Osteocyte (in vitro differentiated cells): ENCODE data around the gene CCDC63. TPM values are rescaled to one million over a fixed set of nuclear protein-coding genes. Genes with fewer than 3 reads are reported as not detected.

Experiments used
- DNase-seq: peaks from one replicate; pipeline ENCODE4 v3.0.0; 2021; ENCODE audit warnings: mixed read lengths; ENCODE audit not compliant: unreplicated experiment; ENCODE audit errors: extremely low spot score
- H3K27ac Mint-ChIP-seq: one replicate; pipeline ENCODE4 v1.8.0; 2021; ENCODE audit warnings: mild to moderate bottlenecking, mixed read lengths; ENCODE audit not compliant: unreplicated experiment
- H3K27me3 Mint-ChIP-seq: one replicate; pipeline ENCODE4 v1.8.0; 2021; ENCODE audit warnings: mixed read lengths; ENCODE audit not compliant: unreplicated experiment
- H3K36me3 Mint-ChIP-seq: one replicate; pipeline ENCODE4 v1.8.0; 2021; ENCODE audit warnings: mixed read lengths; ENCODE audit not compliant: unreplicated experiment
- H3K4me1 Mint-ChIP-seq: one replicate; pipeline ENCODE4 v1.8.0; 2021; ENCODE audit warnings: mixed read lengths; ENCODE audit not compliant: unreplicated experiment
- H3K4me3 Mint-ChIP-seq: one replicate; pipeline ENCODE4 v1.8.0; 2021; ENCODE audit warnings: mild to moderate bottlenecking, moderate library complexity, mixed read lengths; ENCODE audit not compliant: unreplicated experiment
- H3K9me3 Mint-ChIP-seq: one replicate; pipeline ENCODE4 v1.8.0; 2021; ENCODE audit warnings: mixed read lengths; ENCODE audit not compliant: unreplicated experiment
- total RNA-seq: library from RNA; stranded (reverse); gene quantifications from 2 replicates; pipeline ENCODE4 v1.2.1, GENCODE V29; 2021
- TF ChIP-seq, protein P1 (sequence below): fragments of 200-600 bp; sonication (generic); IDR thresholded peaks from 2 replicates; pipeline ENCODE4 v1.5.0; 2021; ENCODE audit warnings: antibody characterized with exemption, mild to moderate bottlenecking, moderate library complexity

The CCDC63 gene
- total RNA-seq, 1 donor from 2014 or later: not detected

DNA sequence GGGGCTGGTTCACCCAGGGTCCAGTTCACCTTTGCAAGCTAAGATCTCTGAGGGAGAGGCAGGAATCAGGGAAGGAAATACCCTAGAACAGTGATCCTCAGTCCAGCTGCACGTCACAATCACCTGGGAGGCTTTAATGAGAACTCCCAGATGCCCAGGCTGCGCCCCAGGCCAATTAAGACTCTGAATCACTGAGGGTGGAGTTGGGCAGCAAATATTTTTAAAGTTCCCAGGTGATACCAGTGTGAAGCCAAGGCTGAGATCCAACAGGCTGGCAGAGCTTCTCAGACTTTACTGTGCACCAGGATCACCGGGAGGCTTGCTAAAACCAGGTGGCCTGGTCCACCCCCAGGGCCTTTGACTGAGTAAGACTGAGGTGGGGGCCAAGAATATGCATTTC, 49.8 kb downstream of the CCDC63 start:
- H3K27me3 Mint-ChIP-seq: peaks cover 19% of the 10 kb centered on the region
- H3K4me3 Mint-ChIP-seq: no peak overlapping the region
- TF ChIP-seq, protein P1, sequence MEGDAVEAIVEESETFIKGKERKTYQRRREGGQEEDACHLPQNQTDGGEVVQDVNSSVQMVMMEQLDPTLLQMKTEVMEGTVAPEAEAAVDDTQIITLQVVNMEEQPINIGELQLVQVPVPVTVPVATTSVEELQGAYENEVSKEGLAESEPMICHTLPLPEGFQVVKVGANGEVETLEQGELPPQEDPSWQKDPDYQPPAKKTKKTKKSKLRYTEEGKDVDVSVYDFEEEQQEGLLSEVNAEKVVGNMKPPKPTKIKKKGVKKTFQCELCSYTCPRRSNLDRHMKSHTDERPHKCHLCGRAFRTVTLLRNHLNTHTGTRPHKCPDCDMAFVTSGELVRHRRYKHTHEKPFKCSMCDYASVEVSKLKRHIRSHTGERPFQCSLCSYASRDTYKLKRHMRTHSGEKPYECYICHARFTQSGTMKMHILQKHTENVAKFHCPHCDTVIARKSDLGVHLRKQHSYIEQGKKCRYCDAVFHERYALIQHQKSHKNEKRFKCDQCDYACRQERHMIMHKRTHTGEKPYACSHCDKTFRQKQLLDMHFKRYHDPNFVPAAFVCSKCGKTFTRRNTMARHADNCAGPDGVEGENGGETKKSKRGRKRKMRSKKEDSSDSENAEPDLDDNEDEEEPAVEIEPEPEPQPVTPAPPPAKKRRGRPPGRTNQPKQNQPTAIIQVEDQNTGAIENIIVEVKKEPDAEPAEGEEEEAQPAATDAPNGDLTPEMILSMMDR: no peak
- no peaks in the 10 kb centered on the region for H3K9me3 Mint-ChIP-seq
- peaks cover 4% of the 10 kb centered on the region for H3K4me1 Mint-ChIP-seq
- H3K27ac Mint-ChIP-seq: no peak overlapping the region
- DNase-seq: no peak
- no peaks in the 10 kb centered on the region for H3K36me3 Mint-ChIP-seq

DNA sequence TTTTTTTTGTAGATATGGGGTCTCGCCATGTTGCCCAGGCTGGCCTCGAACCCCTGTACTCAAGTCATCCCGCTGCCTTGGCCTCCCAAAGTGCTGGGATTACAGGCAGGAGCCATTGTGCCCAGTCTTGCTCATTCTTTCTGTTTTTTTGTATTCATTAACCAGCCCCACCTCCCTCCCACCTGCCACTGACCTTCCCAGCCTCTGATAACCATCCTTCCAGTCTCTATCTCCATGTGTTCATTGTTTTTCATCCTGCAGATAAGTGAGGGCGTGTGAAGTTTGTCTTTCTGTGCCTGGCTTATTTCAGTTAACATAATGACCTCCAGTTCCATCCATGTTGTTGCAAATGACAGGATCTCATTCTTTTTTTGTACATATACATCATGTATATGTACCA, 54.6 kb downstream of the CCDC63 start:
- Mint-ChIP-seq H3K27me3 (peaks cover 22% of the 10 kb centered on the region), H3K9me3 (no peaks in the 10 kb centered on the region), H3K4me3 (no peak overlapping the region), H3K4me1 (no peaks in the 10 kb centered on the region), H3K27ac (no peak overlapping the region), H3K36me3 (no peaks in the 10 kb centered on the region)
- TF ChIP-seq, protein P1: no peak
- no peak for DNase-seq

DNA sequence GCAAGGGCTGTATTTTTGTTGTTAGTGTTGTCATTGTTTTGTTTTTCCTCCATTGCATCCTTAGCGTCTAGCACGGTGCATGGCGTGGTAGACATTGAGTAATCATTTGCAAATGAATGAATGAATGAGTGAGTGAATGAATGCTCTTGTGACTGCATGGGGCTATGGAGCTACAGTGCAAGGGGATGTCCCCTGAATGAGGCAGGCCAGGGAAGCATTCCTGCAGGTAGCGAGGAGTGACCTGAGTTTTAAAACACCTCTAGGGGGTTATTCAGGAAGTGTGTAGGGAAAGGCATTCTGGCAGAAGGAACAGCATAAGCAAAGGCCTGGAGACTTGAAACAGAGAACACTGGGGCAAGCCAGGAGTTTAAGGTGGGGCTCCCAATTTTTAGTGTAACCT, 56.7 kb downstream of the CCDC63 start:
- no peaks in the 10 kb centered on the region for H3K4me1 Mint-ChIP-seq
- DNase-seq: no peak
- TF ChIP-seq, protein P1: no peak
- no peaks in the 10 kb centered on the region for H3K9me3 Mint-ChIP-seq
- H3K36me3 Mint-ChIP-seq: no peaks in the 10 kb centered on the region
- H3K27ac Mint-ChIP-seq: no peak overlapping the region
- no peak overlapping the region for H3K4me3 Mint-ChIP-seq
- H3K27me3 Mint-ChIP-seq: peaks cover 27% of the 10 kb centered on the region

DNA sequence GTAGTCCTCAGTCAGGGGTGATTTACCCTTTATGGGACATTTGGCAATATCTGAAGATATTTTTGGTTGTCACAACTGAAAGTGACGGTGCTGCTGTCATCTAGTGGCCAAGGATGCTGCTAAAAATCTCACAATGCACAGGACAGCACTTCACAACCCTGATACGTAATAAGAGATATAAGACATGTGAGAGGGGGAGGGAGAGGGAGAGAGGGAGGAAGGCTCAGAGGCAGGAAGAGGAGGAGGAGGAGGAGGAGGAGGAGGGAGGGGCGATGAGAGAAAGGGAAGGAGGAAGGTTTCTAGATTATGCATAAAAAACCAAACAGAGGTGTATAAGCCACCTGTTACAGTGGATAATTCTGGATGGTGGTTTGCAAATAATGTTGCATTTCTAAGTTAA, 59.3 kb downstream of the CCDC63 start:
- H3K9me3 Mint-ChIP-seq: no peaks in the 10 kb centered on the region
- no peak overlapping the region for H3K4me3 Mint-ChIP-seq
- no peak overlapping the region for H3K27ac Mint-ChIP-seq
- TF ChIP-seq, protein P1: no peak
- peaks cover 25% of the 10 kb centered on the region for H3K27me3 Mint-ChIP-seq
- H3K36me3 Mint-ChIP-seq: no peaks in the 10 kb centered on the region
- no peaks in the 10 kb centered on the region for H3K4me1 Mint-ChIP-seq
- no peak for DNase-seq

DNA sequence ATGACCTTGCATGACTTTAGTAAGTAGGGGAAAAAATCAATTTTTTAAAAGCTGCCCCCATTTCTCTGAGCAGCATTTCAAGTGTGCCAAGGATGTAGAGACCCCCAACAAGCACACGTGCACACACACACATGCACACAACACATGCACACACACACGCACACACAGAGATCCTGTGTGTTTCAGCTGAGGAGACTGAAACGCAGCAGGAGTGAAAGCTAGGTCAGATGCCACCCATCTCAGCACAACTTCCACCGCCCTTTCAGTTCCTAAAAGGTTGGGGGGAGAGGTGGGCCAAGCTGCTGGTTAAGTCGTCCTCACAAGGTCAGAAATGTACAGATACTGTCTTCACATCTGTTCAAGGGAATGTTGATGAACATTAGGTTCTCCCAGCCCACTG, 59.7 kb downstream of the CCDC63 start:
- no peak overlapping the region for H3K27ac Mint-ChIP-seq

More for the DNA sequence above, 59.7 kb downstream of the CCDC63 start:
- Mint-ChIP-seq H3K27me3 (peaks cover 24% of the 10 kb centered on the region), H3K36me3 (no peaks in the 10 kb centered on the region), H3K4me3 (no peak overlapping the region), H3K9me3 (no peaks in the 10 kb centered on the region), H3K4me1 (no peaks in the 10 kb centered on the region)
- no peak for DNase-seq
- TF ChIP-seq, protein P1: no peak
